CD4-positive, alpha-beta memory T cell (primary cell): ENCODE data around the gene ALDOB. TPM values are rescaled to one million over a fixed set of nuclear protein-coding genes. Genes with fewer than 3 reads are reported as not detected.
"Not testable (repeated sequence)": the region's sequence is repeated elsewhere in the genome, so short reads cannot be mapped to it uniquely, and the experiment has no call there.

Experiments used
- CTCF ChIA-PET: fragments of 350-600 bp; sonication (Branson Sonifier 250); formaldehyde crosslinking; loops from one replicate; lab custom pipeline; 2021; ENCODE audit warnings: inconsistent platforms; ENCODE audit not compliant: partially characterized antibody; lab: Charles Lee
- POLR2A ChIA-PET: fragments of 350-600 bp; sonication (Branson Sonifier 250); formaldehyde crosslinking; loops from one replicate; lab custom pipeline; 2021; ENCODE audit not compliant: partially characterized antibody; lab: Charles Lee
- DNase-seq, 5 donors: peaks; one replicate each; pipeline versions ENCODE4 v3.0.0 to v3.0.0-alpha.2; 2020 to 2022; ENCODE audit warnings: mixed read lengths in 1 of 5
- H3K27ac ChIP-seq: one replicate; pipeline ENCODE4 v1.7.0; 2013; ENCODE audit warnings: low read depth, low read length
- H3K27me3 ChIP-seq: 2 replicates; pipeline ENCODE4 v1.7.0; 2013; ENCODE audit warnings: mild to moderate bottlenecking, low read length, moderate library complexity; ENCODE audit not compliant: insufficient read depth
- H3K36me3 ChIP-seq: 2 replicates; pipeline ENCODE4 v1.7.0; 2013; ENCODE audit warnings: mild to moderate bottlenecking, low read length, moderate library complexity; ENCODE audit not compliant: insufficient read depth
- H3K4me1 ChIP-seq: 2 replicates; pipeline ENCODE4 v1.7.0; 2013; ENCODE audit warnings: mild to moderate bottlenecking, low read length, moderate library complexity; ENCODE audit not compliant: insufficient read depth
- H3K4me3 ChIP-seq, 2 donors: one replicate each; pipeline ENCODE4 v1.7.0; 2013; ENCODE audit warnings: low read length in 2 of 2, mild to moderate bottlenecking in 1 of 2
- H3K9me3 ChIP-seq, 2 donors: one replicate each; pipeline ENCODE4 v1.7.0; 2013; ENCODE audit warnings: low read length in 2 of 2, control low read depth in 1 of 2; ENCODE audit not compliant: control insufficient read depth in 1 of 2
- H3K27ac Mint-ChIP-seq, 7 donors: one replicate each; pipeline ENCODE4 v1.8.0; 2020 to 2021; ENCODE audit warnings: mixed read lengths in 7 of 7, mild to moderate bottlenecking in 6 of 7, inconsistent platforms in 3 of 7, moderate library complexity in 3 of 7
- H3K27me3 Mint-ChIP-seq, 2 donors: one replicate each; pipeline ENCODE4 v1.8.0; 2020 to 2021; ENCODE audit warnings: mixed read lengths in 2 of 2
- H3K36me3 Mint-ChIP-seq, 2 donors: one replicate each; pipeline ENCODE4 v1.8.0; 2020 to 2021; ENCODE audit warnings: mixed read lengths in 2 of 2, inconsistent platforms in 1 of 2, mild to moderate bottlenecking in 1 of 2
- H3K4me1 Mint-ChIP-seq, 4 donors: one replicate each; pipeline ENCODE4 v1.8.0; 2020 to 2021; ENCODE audit warnings: mixed read lengths in 4 of 4, mild to moderate bottlenecking in 1 of 4
- H3K4me3 Mint-ChIP-seq, 8 donors: one replicate each; pipeline ENCODE4 v1.8.0; 2020 to 2021; ENCODE audit warnings: mixed read lengths in 8 of 8, mild to moderate bottlenecking in 7 of 8, moderate library complexity in 6 of 8, inconsistent platforms in 3 of 8
- H3K9me3 Mint-ChIP-seq, 8 donors: one replicate each; pipeline ENCODE4 v1.8.0; 2020 to 2021; ENCODE audit warnings: mixed read lengths in 8 of 8, mild to moderate bottlenecking in 5 of 8, inconsistent platforms in 3 of 8, moderate library complexity in 1 of 8
- intact Hi-C: fragments of 100-400 bp; cut with micrococcal nuclease; formaldehyde crosslinking; loops from one replicate; pipeline ENCODE4 v1.15.1; 2023
- polyA plus RNA-seq, 2 donors: library from polyadenylated mRNA; unstranded; fragments of 300-500 nt; fragmentation: Illumina TruSeq; gene quantifications; one replicate each; pipeline ENCODE4 v1.2.3, GENCODE V29; 2021
- total RNA-seq, 2 experiments: library from RNA; stranded (reverse); gene quantifications; one replicate each; pipeline ENCODE4 v1.2.3, GENCODE V29; 2021

The ALDOB gene
- total and polyA plus RNA-seq, 4 experiments from 2014 or later: not detected

DNA sequence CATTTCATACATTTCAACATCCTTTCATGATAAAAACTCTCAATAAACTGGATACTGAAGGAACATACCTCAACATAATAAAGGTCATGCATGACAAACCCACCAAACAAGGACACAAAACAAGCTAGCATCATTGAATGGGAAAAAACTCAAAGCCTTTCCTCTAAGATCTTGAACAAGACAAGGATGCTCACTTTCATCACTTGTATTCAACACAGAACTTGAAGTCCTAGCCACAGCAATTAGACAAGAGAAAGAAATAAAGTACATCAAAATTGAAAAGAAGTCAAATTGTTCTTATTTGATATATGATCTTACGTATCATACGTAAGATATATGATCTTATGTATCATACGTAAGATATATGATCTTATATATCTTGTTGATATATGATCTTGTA lies 42.4 kb downstream of the ALDOB start:
- Histone ChIP-seq H3K4me3 (no peak overlapping the region), H3K27me3 (no peaks in the 10 kb centered on the region), H3K36me3 (peaks cover 7% of the 10 kb centered on the region), H3K4me1 (peaks cover 42% of the 10 kb centered on the region), H3K27ac (no peak overlapping the region), H3K9me3 (no peaks in the 10 kb centered on the region)
- peak overlapping the region in 2 of 8 donors; percentile 13 to 17 for H3K4me3 Mint-ChIP-seq
- H3K36me3 Mint-ChIP-seq: peaks cover 46 to 74% of the 10 kb centered on the region in 2 donors
- peaks cover 48 to 70% (median 60%) of the 10 kb centered on the region in 4 donors for H3K4me1 Mint-ChIP-seq
- intact Hi-C loops: loop anchor here (10.0 kb wide), 1 partner anchor 1038 kb away; the partner anchor contains the start of gene TEX10
- ChIA-PET CTCF (no interaction called here), POLR2A (no interaction called here)
- no peaks in the 10 kb centered on the region for H3K27me3 Mint-ChIP-seq
- no peak for DNase-seq
- H3K27ac Mint-ChIP-seq: peak overlapping the region in 2 of 7 donors; percentile 49 to 81
- H3K9me3 Mint-ChIP-seq: peaks cover 0 to 11% (median 4%) of the 10 kb centered on the region in 8 donors

DNA sequence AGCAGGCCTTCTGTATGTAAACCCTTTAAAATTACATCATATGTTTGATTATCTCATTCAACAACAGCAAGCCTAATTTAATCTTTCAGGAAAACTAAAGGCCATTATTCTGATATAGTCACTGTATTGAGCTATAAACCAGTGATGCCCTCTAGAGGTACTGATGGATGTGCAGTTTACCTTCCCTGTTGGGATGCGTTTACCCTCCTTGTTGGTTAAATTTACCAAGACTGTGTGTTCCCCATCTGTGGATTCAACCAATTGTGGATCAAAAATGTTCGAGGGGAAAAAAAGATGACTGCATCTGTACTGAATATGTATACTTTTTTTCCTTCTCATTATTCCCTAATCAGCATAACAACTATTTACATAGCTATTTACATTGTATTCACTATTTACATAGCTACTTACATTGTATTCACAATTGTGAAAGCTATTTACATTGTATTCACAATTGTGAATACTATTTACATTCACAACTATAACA lies 47.0 kb downstream of the ALDOB start:
- Mint-ChIP-seq H3K27ac (peak overlapping the region in 3 of 7 donors; percentile 51 to 85 (median 62)), H3K4me3 (no peak overlapping the region), H3K36me3 (peaks cover 45 to 54% of the 10 kb centered on the region in 2 donors), H3K27me3 (no peaks in the 10 kb centered on the region), H3K9me3 (peaks cover 0 to 18% (median 15%) of the 10 kb centered on the region in 8 donors), H3K4me1 (peaks cover 23 to 35% (median 26%) of the 10 kb centered on the region in 4 donors)
- H3K27ac ChIP-seq: no peak overlapping the region
- H3K4me3 ChIP-seq: no peak overlapping the region
- H3K27me3 ChIP-seq: no peaks in the 10 kb centered on the region
- H3K4me1 ChIP-seq: peaks cover 5% of the 10 kb centered on the region
- POLR2A ChIA-PET: interaction anchor here (1.3 kb wide), 1 partner anchor 10 kb away, joined by 8 read pairs; the partner anchor contains the start of genes MRPL50 and ZNF189
- no peaks in the 10 kb centered on the region for H3K9me3 ChIP-seq
- peaks cover 7% of the 10 kb centered on the region for H3K36me3 ChIP-seq
- DNase-seq: no peak
- CTCF ChIA-PET: interaction anchor here (0.9 to 2.0 kb wide), 9 partner anchors 10 to 152 kb away, joined by 3 to 8 read pairs (median 4); partner anchors contain the start of genes MRPL50, RNF20 and ZNF189
- intact Hi-C loops: no loop called here

DNA sequence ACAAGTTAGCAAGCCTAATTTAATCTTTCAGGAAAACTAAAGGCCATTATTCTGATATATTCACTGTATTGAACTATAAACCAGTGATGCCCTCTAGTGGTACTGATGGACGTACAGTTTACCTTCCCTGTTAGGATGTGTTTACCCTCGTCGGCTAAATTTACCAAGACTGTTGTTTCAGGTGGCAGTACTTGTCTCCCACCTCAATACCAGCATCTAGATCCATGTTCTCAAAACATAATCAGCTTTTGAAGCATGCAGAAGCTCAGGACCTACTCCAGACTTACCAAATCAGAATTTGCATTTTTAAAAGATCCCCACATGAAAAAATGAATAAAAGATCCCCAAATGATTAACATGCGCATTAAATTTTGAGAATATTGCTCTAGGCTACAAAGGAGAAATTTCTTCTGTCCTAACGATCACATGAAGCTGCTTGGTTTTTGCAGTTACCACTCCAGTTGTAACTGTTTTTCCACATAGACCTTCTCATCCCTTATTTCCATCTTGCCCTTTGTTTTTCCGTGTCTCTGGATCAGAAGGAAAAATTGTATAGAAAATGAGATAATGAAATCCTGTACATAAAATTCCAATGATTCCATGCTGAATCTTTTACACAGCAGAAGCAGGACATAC lies 47.6 kb downstream of the ALDOB start:
- H3K27me3 Mint-ChIP-seq: no peaks in the 10 kb centered on the region
- H3K4me1 Mint-ChIP-seq: peaks cover 21 to 32% (median 23%) of the 10 kb centered on the region in 4 donors
- H3K27ac Mint-ChIP-seq: peak overlapping the region; percentile 43 to 93 (median 83)
- H3K4me1 ChIP-seq: peaks cover 5% of the 10 kb centered on the region
- peaks cover 0 to 18% (median 13%) of the 10 kb centered on the region in 8 donors for H3K9me3 Mint-ChIP-seq
- CTCF ChIA-PET: interaction anchor here (0.9 to 2.0 kb wide), 9 partner anchors 10 to 152 kb away, joined by 3 to 8 read pairs (median 4); partner anchors contain the start of genes MRPL50, RNF20 and ZNF189
- intact Hi-C loops: no loop called here
- peak overlapping the region in 1 of 8 donors; percentile 23 for H3K4me3 Mint-ChIP-seq
- H3K9me3 ChIP-seq: no peaks in the 10 kb centered on the region
- H3K27me3 ChIP-seq: no peaks in the 10 kb centered on the region
- POLR2A ChIA-PET: interaction anchor here (1.3 kb wide), 1 partner anchor 10 kb away, joined by 8 read pairs; the partner anchor contains the start of genes MRPL50 and ZNF189
- peaks cover 42 to 50% of the 10 kb centered on the region in 2 donors for H3K36me3 Mint-ChIP-seq
- H3K4me3 ChIP-seq: no peak overlapping the region
- DNase-seq: peak in 4 of 5 donors; percentile 17 to 28 (median 28)
- H3K36me3 ChIP-seq: peaks cover 7% of the 10 kb centered on the region
- no peak overlapping the region for H3K27ac ChIP-seq

DNA sequence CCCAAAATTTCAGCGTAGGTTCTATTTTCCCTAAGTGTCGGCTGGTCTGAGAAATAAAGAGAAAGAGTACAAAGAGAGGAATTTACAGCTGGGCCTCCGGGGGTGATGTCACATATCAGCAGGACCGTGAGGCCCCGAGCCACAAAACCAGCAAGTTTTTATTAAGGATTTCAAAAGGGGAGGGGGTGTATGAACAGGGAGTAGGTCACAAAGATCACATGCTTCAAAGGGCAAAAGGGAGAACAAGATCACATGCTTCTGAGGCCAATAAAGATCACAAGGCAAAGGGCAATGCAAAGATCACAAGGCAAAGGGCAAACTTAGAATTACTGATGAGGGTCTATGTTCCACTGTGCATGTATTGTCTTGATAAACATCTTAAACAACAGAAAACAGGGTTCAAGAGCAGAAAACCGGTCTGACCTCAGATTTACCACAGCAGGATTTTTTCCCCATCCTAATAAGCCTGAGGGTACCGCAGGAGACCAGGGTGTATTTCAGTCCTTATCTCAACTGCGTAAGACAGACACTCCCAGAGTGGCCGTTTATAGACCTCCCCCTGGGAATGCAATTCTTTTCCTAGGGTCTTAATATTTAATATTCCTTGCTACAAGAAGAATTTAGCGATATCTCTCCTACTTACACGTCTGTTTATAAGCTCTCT lies 50.6 kb downstream of the ALDOB start, which contains the start of gene BAAT:
Gene BAAT, minus strand, starts transcription at position 134 of the 664 bp plus-strand sequence. CDS start 13,602 bp downstream, outside the sequence.
- H3K4me3 Mint-ChIP-seq, H3K27ac Mint-ChIP-seq, H3K4me1 ChIP-seq, H3K4me1 Mint-ChIP-seq, H3K36me3 ChIP-seq, DNase-seq, POLR2A ChIA-PET, intact Hi-C loops, H3K27ac ChIP-seq, H3K27me3 ChIP-seq, H3K9me3 ChIP-seq, CTCF ChIA-PET, H3K4me3 ChIP-seq, H3K27me3 Mint-ChIP-seq: not testable (repeated sequence)
- Mint-ChIP-seq H3K9me3 (peaks cover 0 to 16% (median 12%) of the 10 kb centered on the region in 8 donors), H3K36me3 (peaks cover 22 to 23% of the 10 kb centered on the region in 2 donors)

DNA sequence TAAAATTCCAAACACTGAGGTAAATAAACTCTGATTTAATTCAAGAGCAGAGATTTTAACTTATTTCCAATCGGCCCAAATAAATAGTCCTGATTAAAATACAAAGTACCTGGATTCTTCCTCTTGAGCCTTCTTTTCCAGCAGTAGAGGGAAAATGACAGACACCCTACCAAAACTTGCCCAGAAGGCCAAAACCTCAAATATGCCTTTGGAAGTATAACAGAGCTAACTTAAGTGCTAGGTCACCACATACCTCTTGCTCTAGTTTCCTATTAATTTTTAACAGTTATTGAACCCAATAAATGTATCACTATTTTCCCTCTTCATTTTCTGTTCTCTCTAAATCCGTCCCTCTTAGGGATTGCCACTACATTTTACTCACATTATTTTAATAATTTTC lies 52.2 kb downstream of the ALDOB start:
- CTCF ChIA-PET: no interaction called here
- Histone ChIP-seq H3K4me3 (no peak overlapping the region), H3K36me3 (no peaks in the 10 kb centered on the region), H3K27ac (no peak overlapping the region), H3K27me3 (no peaks in the 10 kb centered on the region), H3K4me1 (no peaks in the 10 kb centered on the region), H3K9me3 (no peaks in the 10 kb centered on the region)
- peaks cover 14 to 15% of the 10 kb centered on the region in 2 donors for H3K36me3 Mint-ChIP-seq
- intact Hi-C loops: no loop called here
- peaks cover 0 to 1% of the 10 kb centered on the region in 2 donors for H3K27me3 Mint-ChIP-seq
- peaks cover 0 to 18% (median 15%) of the 10 kb centered on the region in 8 donors for H3K9me3 Mint-ChIP-seq
- no peak overlapping the region for H3K4me3 Mint-ChIP-seq
- peaks cover 0 to 7% (median 4%) of the 10 kb centered on the region in 4 donors for H3K4me1 Mint-ChIP-seq
- no peak for DNase-seq
- POLR2A ChIA-PET: no interaction called here
- no peak overlapping the region for H3K27ac Mint-ChIP-seq

DNA sequence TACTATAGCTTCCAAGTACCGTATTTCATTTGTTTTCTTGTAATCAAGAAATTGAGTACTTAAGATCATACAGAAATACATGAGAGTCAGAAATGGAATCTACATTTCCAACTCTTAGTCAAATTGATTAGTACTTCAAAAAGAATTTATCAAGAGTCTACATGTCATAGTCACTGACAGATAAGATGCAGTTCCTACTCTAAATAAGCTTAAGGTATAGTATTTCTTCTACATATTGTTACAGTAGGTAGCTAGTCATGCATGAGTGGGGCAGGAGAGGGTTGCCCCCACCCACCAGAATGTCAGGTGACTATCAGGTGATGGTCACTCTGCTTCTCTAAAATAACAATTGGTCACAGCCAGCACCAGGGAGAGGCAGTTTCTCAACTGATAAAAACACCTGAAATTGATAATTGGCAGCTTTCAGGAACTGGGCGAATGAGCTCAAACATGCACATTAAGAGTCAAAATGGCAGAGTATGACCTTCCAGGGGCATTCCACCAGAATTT lies 53.7 kb downstream of the ALDOB start:
- H3K4me1 Mint-ChIP-seq: no peaks in the 10 kb centered on the region
- POLR2A ChIA-PET: no interaction called here

More for the DNA sequence above, 53.7 kb downstream of the ALDOB start:
- no peak for DNase-seq
- Histone ChIP-seq H3K4me1 (no peaks in the 10 kb centered on the region), H3K27me3 (no peaks in the 10 kb centered on the region), H3K9me3 (no peaks in the 10 kb centered on the region), H3K4me3 (no peak overlapping the region), H3K36me3 (no peaks in the 10 kb centered on the region), H3K27ac (no peak overlapping the region)
- peaks cover 0 to 4% of the 10 kb centered on the region in 2 donors for H3K27me3 Mint-ChIP-seq
- peaks cover 0 to 28% (median 20%) of the 10 kb centered on the region in 8 donors for H3K9me3 Mint-ChIP-seq
- no peak overlapping the region for H3K4me3 Mint-ChIP-seq
- CTCF ChIA-PET: no interaction called here
- peaks cover 6 to 13% of the 10 kb centered on the region in 2 donors for H3K36me3 Mint-ChIP-seq
- no peak overlapping the region for H3K27ac Mint-ChIP-seq
- intact Hi-C loops: no loop called here
